PC-9 (cell line): Measurements from ENCODE around the gene TKT.

Experiments used
- CTCF ChIP-seq: fragments of 200-600 bp; sonication (generic); conservative IDR thresholded peaks from 2 replicates; pipeline ENCODE4 v1.6.1; 2017; ENCODE audit warnings: mixed run types, antibody characterized with exemption, mild to moderate bottlenecking, moderate library complexity
- EZH2 ChIP-seq: fragments of 200-600 bp; sonication (generic); IDR thresholded peaks from 2 replicates; pipeline ENCODE4 v1.8.0; 2017; ENCODE audit warnings: antibody characterized with exemption, low read depth

GRCh38 chr3:53234841-53235232 is 21.0 kb downstream of the TKT start:
- TF ChIP-seq EZH2: no peak
- no peak for TF ChIP-seq CTCF
